ENCODE data around the gene PNKD. TPM values are rescaled to one million over a fixed set of nuclear protein-coding genes. Genes with fewer than 3 reads are reported as not detected.

The PNKD gene
- total RNA-seq, 1 donor from 2014 or later: 40.3 TPM

- DNase-seq (ENCODE audit: low read depth, low spot score): no peak
- no peak for TF ChIP-seq CTCF (conservative IDR thresholded peaks at IDR 0.05)
- H3K4me1 Mint-ChIP-seq: peaks cover 19% of the 10 kb centered on the region
- no peak overlapping the region for H3K27ac Mint-ChIP-seq (ENCODE audit: unreplicated experiment)
- H3K36me3 Mint-ChIP-seq (ENCODE audit: low read depth): no peaks in the 10 kb centered on the region
- peaks cover 20% of the 10 kb centered on the region for H3K27me3 Mint-ChIP-seq (ENCODE audit: low read depth)
- H3K4me3 Mint-ChIP-seq: peak overlapping the region; percentile 23
- no peaks in the 10 kb centered on the region for H3K9me3 Mint-ChIP-seq
These were observed 122.1 kb downstream of the PNKD start for GRCh38 chr2:218392459-218392858.

- DNase-seq (ENCODE audit: low read depth, low spot score): no peak
- Mint-ChIP-seq H3K9me3 (no peaks in the 10 kb centered on the region), H3K4me3 (peak overlapping the region; percentile 23), H3K27me3 (ENCODE audit: low read depth) (peaks cover 24% of the 10 kb centered on the region), H3K36me3 (ENCODE audit: low read depth) (no peaks in the 10 kb centered on the region), H3K27ac (ENCODE audit: unreplicated experiment) (no peak overlapping the region), H3K4me1 (peaks cover 23% of the 10 kb centered on the region)
- no peak for TF ChIP-seq CTCF (conservative IDR thresholded peaks at IDR 0.05)
These were observed 122.7 kb downstream of the PNKD start for GRCh38 chr2:218392891-218393462.

DNA sequence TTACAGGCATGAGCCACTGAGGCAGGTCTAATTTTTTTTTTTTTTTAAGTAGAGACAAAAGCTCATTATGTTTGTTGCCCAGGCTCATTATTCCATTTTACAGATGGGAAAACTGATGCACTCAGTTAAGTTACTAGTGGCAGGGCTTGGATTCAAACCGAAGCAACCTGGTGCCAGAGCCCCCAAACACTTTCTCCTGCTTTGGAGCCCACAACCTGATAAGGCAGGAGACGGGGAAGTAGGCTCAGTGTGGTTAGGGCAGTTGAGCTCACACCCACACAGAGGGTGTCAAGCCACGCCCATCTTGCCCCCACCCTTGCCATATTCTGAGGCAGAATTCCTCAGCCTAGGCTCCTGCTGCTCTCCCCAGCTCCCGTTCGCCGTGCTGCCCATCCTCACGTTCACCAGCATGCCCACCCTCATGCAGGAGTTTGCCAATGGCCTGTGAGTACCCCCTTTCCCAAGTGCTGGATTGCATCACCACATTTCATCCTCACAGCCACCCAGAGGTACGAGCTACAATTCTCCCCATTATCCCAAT lies 123.5 kb downstream of the PNKD start:
- no peak for DNase-seq (ENCODE audit: low read depth, low spot score)
- Mint-ChIP-seq H3K27ac (ENCODE audit: unreplicated experiment) (no peak overlapping the region), H3K27me3 (ENCODE audit: low read depth) (peaks cover 31% of the 10 kb centered on the region), H3K9me3 (no peaks in the 10 kb centered on the region), H3K36me3 (ENCODE audit: low read depth) (no peaks in the 10 kb centered on the region), H3K4me1 (peaks cover 23% of the 10 kb centered on the region), H3K4me3 (no peak overlapping the region)
- TF ChIP-seq CTCF (conservative IDR thresholded peaks at IDR 0.05): no peak

DNA sequence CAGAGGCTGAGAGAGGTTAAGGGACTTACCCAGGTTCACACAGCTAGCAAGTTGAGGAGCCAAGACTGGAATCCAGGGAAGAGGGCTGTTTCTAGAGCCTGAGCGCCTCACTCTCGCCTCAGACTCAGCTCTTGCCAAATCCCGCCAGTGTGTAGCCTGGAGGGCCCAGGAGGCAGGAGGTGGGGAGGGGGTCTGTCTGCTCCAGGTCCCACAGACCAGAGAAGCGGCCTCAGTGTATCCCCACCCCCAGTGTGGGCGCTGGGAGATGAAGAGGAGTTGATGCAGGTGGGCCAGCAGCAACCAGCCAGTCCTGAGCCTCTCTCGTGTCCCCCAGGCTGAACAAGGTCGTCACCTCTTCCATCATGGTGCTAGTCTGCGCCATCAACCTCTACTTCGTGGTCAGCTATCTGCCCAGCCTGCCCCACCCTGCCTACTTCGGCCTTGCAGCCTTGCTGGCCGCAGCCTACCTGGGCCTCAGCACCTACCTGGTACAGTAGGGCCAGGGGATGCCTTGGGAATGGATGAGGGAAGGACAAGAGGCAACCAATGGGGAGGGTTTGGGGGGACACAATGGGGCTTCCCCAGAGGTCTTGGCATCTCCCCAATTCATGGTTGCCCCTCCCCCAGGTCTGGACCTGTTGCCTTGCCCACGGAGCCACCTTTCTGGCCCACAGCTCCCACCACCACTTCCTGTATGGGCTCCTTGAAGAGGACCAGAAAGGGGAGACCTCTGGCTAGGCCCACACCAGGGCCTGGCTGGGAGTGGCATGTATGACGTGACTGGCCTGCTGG lies 124.2 kb downstream of the PNKD start:
- Mint-ChIP-seq H3K4me1 (peaks cover 23% of the 10 kb centered on the region), H3K9me3 (no peaks in the 10 kb centered on the region), H3K4me3 (no peak overlapping the region), H3K27me3 (ENCODE audit: low read depth) (peaks cover 36% of the 10 kb centered on the region), H3K27ac (ENCODE audit: unreplicated experiment) (no peak overlapping the region), H3K36me3 (ENCODE audit: low read depth) (no peaks in the 10 kb centered on the region)
- DNase-seq (ENCODE audit: low read depth, low spot score): no peak
- no peak for TF ChIP-seq CTCF (conservative IDR thresholded peaks at IDR 0.05)

- TF ChIP-seq CTCF (conservative IDR thresholded peaks at IDR 0.05): no peak
- no peak for DNase-seq (ENCODE audit: low read depth, low spot score)
- Mint-ChIP-seq H3K27me3 (ENCODE audit: low read depth) (peaks cover 36% of the 10 kb centered on the region), H3K36me3 (ENCODE audit: low read depth) (no peaks in the 10 kb centered on the region), H3K4me3 (no peak overlapping the region), H3K27ac (ENCODE audit: unreplicated experiment) (no peak overlapping the region), H3K9me3 (no peaks in the 10 kb centered on the region), H3K4me1 (peaks cover 23% of the 10 kb centered on the region)
These were observed 124.7 kb downstream of the PNKD start for GRCh38 chr2:218395090-218395444.
